Spleen (tissue), 11 donors: ENCODE measurements around the gene SNCA. TPM values are rescaled to one million over a fixed set of nuclear protein-coding genes. Genes with fewer than 3 reads are reported as not detected.
A peak's percentile ranks its signal among the peaks of the same experiment; 100 is the strongest.

ENCODE experiments used
- DNase-seq: peaks from one replicate; pipeline ENCODE4 v3.0.0-alpha.2; 2020
- H3K27ac ChIP-seq, 8 donors: fragments of 200-600 bp; sonication (generic) in 7 of 8; 1 replicate in 4 of 8; 2 replicates in 4 of 8; pipeline versions ENCODE4 v1.5.0 to v1.8.0; 2016 to 2021; ENCODE audit warnings: inconsistent platforms in 4 of 8, mild to moderate bottlenecking in 4 of 8, moderate library complexity in 1 of 8
- H3K27me3 ChIP-seq, 7 donors: fragments of 200-600 bp; sonication (generic) in 6 of 7; replicated peaks in 1 of 7; 1 replicate in 4 of 7; 2 replicates in 3 of 7; pipeline versions ENCODE4 v1.5.0 to v1.8.0; 2016 to 2021; ENCODE audit warnings: inconsistent platforms in 3 of 7, mild to moderate bottlenecking in 1 of 7
- H3K36me3 ChIP-seq, 6 donors: fragments of 200-600 bp; sonication (generic) in 5 of 6; 1 replicate in 4 of 6; 2 replicates in 2 of 6; pipeline versions ENCODE4 v1.5.0 to v1.8.0; 2016 to 2021; ENCODE audit warnings: inconsistent platforms in 2 of 6
- H3K4me1 ChIP-seq, 6 donors: fragments of 200-600 bp; sonication (generic) in 5 of 6; 1 replicate in 3 of 6; 2 replicates in 3 of 6; pipeline versions ENCODE4 v1.5.0 to v1.8.0; 2016 to 2021; ENCODE audit warnings: inconsistent platforms in 3 of 6
- H3K4me3 ChIP-seq, 8 donors: fragments of 200-600 bp; sonication (generic) in 7 of 8; 1 replicate in 4 of 8; 2 replicates in 4 of 8; pipeline versions ENCODE4 v1.5.0 to v1.8.0; 2016 to 2021; ENCODE audit warnings: inconsistent platforms in 4 of 8, mild to moderate bottlenecking in 4 of 8, moderate library complexity in 2 of 8
- H3K9me3 ChIP-seq, 8 donors: fragments of 200-600 bp; sonication (generic) in 7 of 8; 1 replicate in 4 of 8; 2 replicates in 4 of 8; pipeline versions ENCODE4 v1.5.0 to v1.8.0; 2016 to 2021; ENCODE audit warnings: inconsistent platforms in 4 of 8
- POLR2A ChIP-seq, 3 donors: fragments of 450-650 bp; IDR thresholded peaks; one replicate each; pipeline ENCODE4 v1.5.1; 2017; ENCODE audit warnings: antibody characterized with exemption in 3 of 3, mild to moderate bottlenecking in 1 of 3
- POLR2AphosphoS5 ChIP-seq, 3 donors: sonication (generic); formaldehyde crosslinking; IDR thresholded peaks; one replicate each; pipeline ENCODE4 v1.5.1; 2017; ENCODE audit warnings: antibody characterized with exemption in 3 of 3
- WGBS, 5 donors: extraction: QIAGEN DNeasy Blood & Tissue Kit in 3 of 5; methylation state at CpG; one replicate each; pipeline versions ENCODE4 v1.1.5 to v1.1.7; 2013 to 2018; 5-methylcytosine and 5-hydroxymethylcytosine counted together
- intact Hi-C: fragments of 100-400 bp; cut with DNase I; formaldehyde crosslinking; loops from one replicate; pipeline ENCODE4 v1.15.0; 2023; ENCODE audit warnings: low total_unique reads
- polyA plus RNA-seq, 3 donors: library from polyadenylated mRNA; stranded (reverse); fragments of 200-250 nt; gene quantifications; one replicate each; pipeline ENCODE4 v1.2.1, GENCODE V29; 2013
- total RNA-seq, 7 donors: library from RNA; depleted of rRNA in 3 of 7; stranded (reverse); fragments of >200 nt in 3 of 7; fragmentation: NEBNext Ultra II Directional in 4 of 7; extraction: Animal tissue kit (Norgen Biotek cat#: 25700) in 4 of 7; gene quantifications; one replicate each; pipeline versions ENCODE4 v1.1.0 to v1.2.1, GENCODE V29; 2016 to 2021
- TF ChIP-seq, protein P1 (sequence below), 11 experiments: fragments of 200-600 bp in 7 of 11; fragments of 450-650 bp in 4 of 11; sonication (generic) in 4 of 11; IDR thresholded peaks in 8 of 11; conservative IDR thresholded peaks in 3 of 11; 1 replicate in 7 of 11; 2 replicates in 4 of 11; pipeline versions ENCODE4 v1.4.0 to v1.8.0; 2016 to 2021; ENCODE audit warnings: antibody characterized with exemption in 11 of 11, inconsistent platforms in 4 of 11, mild to moderate bottlenecking in 1 of 11
- donor health status: healthy with polysubstance abuse.
- donor health status: DM: no; HTN: no; CAD: no; lungs with moderate emphysema.
- donor health status: DM: no; HTN: no; CAD: no.
- donor health status: Bipolar disorder and iron deficiency.
- donor health status: healthy.
- donor health status: DM: no; HTN: no; CAD: no.
- donor health status: DM: yes; HTN: yes; CAD: no.

The SNCA gene
- total and polyA plus RNA-seq, 10 donors = 1.7 to 86.5 (median 10.4) TPM

GRCh38 chr4:89767924-89768323 is 69.0 kb downstream of the SNCA start:
- H3K9me3 ChIP-seq = peaks cover 0 to 5% (median 0%) of the 10 kb centered on the region in 8 donors
- no peak overlapping the region for H3K27ac ChIP-seq
- H3K36me3 ChIP-seq = no peaks in the 10 kb centered on the region
- no peak overlapping the region for H3K4me3 ChIP-seq
- H3K4me1 ChIP-seq = no peaks in the 10 kb centered on the region
- TF ChIP-seq, protein P1, sequence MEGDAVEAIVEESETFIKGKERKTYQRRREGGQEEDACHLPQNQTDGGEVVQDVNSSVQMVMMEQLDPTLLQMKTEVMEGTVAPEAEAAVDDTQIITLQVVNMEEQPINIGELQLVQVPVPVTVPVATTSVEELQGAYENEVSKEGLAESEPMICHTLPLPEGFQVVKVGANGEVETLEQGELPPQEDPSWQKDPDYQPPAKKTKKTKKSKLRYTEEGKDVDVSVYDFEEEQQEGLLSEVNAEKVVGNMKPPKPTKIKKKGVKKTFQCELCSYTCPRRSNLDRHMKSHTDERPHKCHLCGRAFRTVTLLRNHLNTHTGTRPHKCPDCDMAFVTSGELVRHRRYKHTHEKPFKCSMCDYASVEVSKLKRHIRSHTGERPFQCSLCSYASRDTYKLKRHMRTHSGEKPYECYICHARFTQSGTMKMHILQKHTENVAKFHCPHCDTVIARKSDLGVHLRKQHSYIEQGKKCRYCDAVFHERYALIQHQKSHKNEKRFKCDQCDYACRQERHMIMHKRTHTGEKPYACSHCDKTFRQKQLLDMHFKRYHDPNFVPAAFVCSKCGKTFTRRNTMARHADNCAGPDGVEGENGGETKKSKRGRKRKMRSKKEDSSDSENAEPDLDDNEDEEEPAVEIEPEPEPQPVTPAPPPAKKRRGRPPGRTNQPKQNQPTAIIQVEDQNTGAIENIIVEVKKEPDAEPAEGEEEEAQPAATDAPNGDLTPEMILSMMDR (IDR thresholded peaks at IDR 0.05 in 8 of 11, conservative IDR thresholded peaks at IDR 0.05 in 3 of 11) = no peak
- no peak for TF ChIP-seq POLR2AphosphoS5 (IDR thresholded peaks at IDR 0.05)
- no peak for TF ChIP-seq POLR2A (IDR thresholded peaks at IDR 0.05)
- no peaks in the 10 kb centered on the region for H3K27me3 ChIP-seq
- no peak for DNase-seq
- intact Hi-C loops = no loop called here

GRCh38 chr4:89765966-89766365 is 71.0 kb downstream of the SNCA start:
- TF ChIP-seq POLR2A (IDR thresholded peaks at IDR 0.05) (no peak), POLR2AphosphoS5 (IDR thresholded peaks at IDR 0.05) (no peak)
- TF ChIP-seq, protein P1 (IDR thresholded peaks at IDR 0.05 in 8 of 11, conservative IDR thresholded peaks at IDR 0.05 in 3 of 11) = no peak
- no peak for DNase-seq
- Histone ChIP-seq H3K36me3 (no peaks in the 10 kb centered on the region), H3K9me3 (peaks cover 0 to 5% (median 0%) of the 10 kb centered on the region in 8 donors), H3K27ac (peak overlapping the region in 2 of 8 donors; percentile 18 to 33), H3K27me3 (no peaks in the 10 kb centered on the region), H3K4me3 (no peak overlapping the region), H3K4me1 (no peaks in the 10 kb centered on the region)
- 49 to 56% (median 52%) methylated on average over 2 of the region's 2 CpGs for WGBS, 5 donors
- intact Hi-C loops = no loop called here

GRCh38 chr4:89765528-89765927 is 71.4 kb downstream of the SNCA start:
- TF ChIP-seq, protein P1 (IDR thresholded peaks at IDR 0.05 in 8 of 11, conservative IDR thresholded peaks at IDR 0.05 in 3 of 11) = no peak
- no peak for TF ChIP-seq POLR2AphosphoS5 (IDR thresholded peaks at IDR 0.05)
- no peak for TF ChIP-seq POLR2A (IDR thresholded peaks at IDR 0.05)
- H3K4me3 ChIP-seq = no peak overlapping the region
- H3K36me3 ChIP-seq = no peaks in the 10 kb centered on the region
- intact Hi-C loops = no loop called here
- no peaks in the 10 kb centered on the region for H3K4me1 ChIP-seq
- peak overlapping the region in 2 of 8 donors; percentile 18 to 33 for H3K27ac ChIP-seq
- peaks cover 0 to 5% (median 0%) of the 10 kb centered on the region in 8 donors for H3K9me3 ChIP-seq
- WGBS, 5 donors = 42 to 75% (median 51%) methylated on average over 2 of the region's 2 CpGs
- no peak for DNase-seq
- H3K27me3 ChIP-seq = no peaks in the 10 kb centered on the region

DNA sequence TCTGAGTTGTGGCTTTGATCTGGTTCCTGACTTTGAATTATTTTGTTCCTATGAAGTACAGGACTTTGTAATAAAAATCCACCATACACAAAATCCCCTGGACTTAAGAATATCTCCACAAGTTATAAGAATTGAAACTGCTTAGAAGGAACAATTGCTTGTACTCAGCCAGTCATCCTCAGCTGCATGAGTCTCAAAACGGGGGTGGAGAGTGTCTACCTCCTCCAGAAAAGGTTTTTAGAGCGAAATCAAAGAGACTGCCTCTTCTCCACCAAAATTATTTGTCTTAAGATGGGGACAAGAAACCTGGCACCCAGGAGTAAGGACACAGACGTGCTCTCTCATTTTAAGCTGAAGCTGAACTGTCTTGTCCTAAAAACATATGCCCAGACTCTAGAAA is 74.7 kb downstream of the SNCA start:
- 73 to 88% (median 76%) methylated on average over 3 of the region's 3 CpGs for WGBS, 5 donors
- Histone ChIP-seq H3K4me3 (no peak overlapping the region), H3K4me1 (no peaks in the 10 kb centered on the region), H3K27ac (no peak overlapping the region), H3K27me3 (no peaks in the 10 kb centered on the region), H3K36me3 (no peaks in the 10 kb centered on the region), H3K9me3 (no peaks in the 10 kb centered on the region)
- intact Hi-C loops = no loop called here
- DNase-seq = no peak
- TF ChIP-seq, protein P1 (IDR thresholded peaks at IDR 0.05 in 8 of 11, conservative IDR thresholded peaks at IDR 0.05 in 3 of 11) = no peak
- TF ChIP-seq POLR2A (IDR thresholded peaks at IDR 0.05) = no peak
- TF ChIP-seq POLR2AphosphoS5 (IDR thresholded peaks at IDR 0.05) = no peak
